ENCODE results near the gene PISD.

The PISD gene

DNA sequence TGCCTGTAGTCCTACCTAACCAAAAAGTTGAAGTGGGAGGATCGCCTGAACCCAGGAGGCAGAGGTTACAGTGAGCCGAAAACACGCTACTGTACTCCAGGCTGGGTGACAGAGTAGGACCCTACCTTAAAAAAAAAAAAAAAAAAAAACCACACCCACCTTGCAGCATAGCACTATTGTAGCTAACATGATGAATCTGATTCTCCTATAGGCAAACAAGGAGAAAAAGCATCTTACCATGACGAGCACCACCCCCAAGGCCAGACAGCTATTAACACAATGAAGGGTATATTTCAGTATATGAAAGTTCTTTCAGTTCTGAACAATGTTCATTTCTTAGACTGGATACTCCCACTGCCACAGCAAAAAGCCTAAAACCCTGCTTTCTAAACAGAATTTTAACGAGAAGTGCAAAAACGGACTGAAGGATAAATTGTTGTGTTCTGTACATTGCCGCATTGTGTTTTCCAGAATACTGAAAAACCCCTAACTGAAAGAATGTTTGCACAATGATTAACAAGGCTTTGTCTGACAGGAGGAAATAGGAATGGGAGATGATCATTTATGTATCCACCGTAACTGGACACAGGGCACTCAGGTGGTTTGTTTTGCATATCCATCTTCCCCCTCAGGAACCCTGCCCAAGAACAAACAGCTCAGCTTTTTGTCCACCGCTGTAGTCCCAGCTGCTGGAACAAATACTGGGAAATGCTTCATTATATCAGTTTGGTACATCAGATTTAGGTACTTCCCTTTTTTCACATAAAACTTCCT, 8.9 kb downstream of the PISD start:
- no peak for DNase-seq

DNA sequence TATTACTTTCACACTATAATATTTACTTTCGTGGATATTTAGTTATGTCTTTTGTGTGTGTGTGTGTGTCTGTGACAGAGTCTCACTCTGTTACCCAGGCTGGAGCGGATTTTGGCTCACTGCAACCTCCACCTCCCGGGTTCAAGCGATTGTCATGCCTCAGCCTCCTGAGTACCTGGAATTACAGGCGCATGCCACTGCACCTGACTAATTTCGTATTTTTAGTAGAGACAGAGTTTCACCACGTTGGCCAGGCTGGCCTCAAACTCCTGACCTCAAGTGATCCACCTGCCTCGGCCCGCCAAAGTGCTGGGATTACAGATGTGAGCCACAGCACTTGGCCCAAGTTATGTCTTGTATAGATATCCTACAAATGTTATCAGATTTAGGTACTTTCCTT, 9.9 kb downstream of the PISD start:
- no peak for DNase-seq

DNA sequence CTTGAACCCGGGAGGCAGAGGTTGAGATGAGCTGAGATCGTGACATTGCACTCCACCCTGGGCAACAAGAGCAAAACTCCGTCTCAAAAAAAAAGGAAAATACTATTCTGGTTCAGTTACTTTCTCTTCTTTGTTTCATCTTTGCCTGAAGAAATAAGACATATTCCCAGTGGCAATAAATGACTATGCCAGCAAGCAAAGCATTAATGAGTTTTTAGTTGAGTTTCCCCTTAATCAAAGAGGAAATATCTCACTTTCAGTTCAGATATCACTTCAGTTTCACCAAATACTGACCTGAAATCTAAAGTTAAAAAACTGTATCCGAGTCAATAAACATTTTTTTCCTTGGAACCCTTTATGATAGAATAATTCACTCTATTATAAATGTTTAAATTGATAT, 10.4 kb downstream of the PISD start:
- DNase-seq: no peak

DNA sequence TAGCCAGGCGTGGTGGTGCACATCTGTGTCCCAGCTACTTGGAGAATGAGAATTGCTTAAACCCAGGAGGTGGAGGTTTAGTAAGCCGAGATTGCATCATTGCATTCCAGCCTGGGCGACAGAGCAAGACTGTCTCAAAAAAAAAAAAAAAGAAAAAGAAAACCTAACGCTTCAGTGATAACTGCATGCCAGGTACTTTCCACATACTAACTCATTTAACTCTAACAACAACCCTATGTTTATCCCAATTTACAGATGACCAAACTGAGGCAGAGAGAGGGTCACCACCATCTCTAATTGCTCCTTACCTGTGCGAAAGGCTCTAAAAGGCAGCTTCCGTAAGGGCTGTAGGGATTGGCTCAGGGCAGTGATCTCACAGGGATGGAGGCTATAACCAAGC, 11.6 kb downstream of the PISD start:
- no peak for DNase-seq

DNA sequence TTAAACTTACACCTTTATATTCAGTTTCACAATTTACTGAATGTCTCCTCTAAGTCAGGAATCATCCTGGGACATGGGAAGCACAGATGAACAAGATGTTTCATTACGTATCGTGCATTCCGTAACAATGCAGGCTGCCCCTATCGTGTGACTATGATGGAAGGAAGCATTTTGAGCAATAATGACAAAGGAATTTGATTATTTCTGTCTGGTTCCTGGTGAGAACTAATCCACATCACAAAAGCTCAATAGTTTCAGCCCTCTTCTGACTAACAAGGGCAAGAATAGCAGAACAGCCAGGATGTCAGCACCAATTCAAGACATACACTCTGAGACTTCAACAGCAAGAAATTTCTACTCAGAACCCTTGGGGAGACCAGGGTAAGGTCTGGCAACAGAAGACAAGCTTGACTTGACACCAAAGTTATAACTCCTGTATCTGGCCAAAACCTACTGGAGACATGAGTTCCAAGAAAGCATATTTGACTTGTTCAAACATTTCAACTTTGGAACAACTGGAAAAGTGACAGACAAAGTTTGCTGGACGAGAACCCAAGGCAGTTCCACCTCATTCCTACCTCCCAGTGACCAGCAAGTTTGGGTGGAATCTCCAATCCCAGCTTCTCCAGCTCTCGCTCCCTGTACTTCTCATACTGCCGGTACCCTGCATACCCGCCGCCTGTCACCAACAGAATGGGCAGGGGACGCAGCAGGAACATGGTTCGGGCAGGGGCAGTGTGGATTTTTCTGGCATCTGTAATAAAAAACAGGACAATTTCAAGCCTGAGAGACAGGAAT, 14.3 kb downstream of the PISD start:
- no peak for DNase-seq

DNA sequence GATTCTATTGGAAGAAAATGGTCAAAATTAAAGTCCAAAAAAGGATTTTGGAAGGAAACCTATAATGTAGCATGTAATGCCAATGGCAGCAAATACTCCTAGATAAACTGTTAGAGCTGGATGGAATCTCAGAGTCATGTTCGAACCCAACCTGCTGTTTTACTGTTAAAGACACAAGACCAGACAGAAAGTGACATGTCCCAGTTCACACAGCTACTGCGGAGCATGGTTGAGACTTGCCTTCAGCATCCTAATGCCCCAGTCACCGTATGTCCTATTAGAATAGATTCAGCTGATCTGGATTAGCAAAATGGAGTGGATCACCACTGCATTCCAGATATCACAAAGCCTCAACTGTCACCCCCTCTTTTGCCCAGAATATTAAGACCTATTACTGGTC, 14.9 kb downstream of the PISD start:
- DNase-seq: no peak

DNA sequence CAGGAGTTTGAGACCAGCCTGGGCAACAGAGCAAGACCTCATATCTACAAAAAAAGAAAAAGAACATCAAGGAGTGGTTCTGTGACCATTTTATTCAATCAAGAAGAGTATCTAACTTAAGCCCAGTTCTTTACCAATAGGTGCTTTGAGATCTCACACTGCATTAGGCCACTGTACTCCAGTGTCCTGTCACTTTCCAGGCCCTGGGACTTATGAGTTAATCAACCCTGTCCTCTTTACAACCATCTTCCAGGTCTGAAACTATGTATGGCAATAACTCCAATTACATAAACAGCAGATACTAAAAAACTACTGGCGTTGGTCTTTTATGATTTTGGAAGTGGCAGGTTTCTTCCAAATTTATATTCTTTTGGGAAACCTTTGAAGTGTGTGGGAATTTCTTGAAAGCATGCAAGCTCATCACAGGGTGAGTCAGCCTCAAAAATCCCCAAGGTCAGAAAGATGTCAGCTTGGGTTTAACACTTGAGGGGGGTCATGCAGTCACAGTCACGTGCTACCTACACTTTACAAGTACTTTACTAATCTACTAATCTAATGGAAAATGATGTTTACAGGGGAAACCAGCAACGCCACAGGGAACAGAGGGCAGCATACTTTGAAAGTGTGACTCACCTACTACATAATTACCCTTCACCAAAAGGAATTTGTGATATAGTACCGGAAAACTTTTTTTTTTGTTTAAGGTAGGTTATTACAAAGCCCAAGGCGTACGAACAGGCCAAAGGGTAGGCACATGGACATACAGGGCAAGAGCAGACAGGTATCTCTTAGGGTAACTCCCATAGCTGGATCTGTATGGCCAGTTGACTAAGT, 15.6 kb downstream of the PISD start:
- no peak for DNase-seq

DNA sequence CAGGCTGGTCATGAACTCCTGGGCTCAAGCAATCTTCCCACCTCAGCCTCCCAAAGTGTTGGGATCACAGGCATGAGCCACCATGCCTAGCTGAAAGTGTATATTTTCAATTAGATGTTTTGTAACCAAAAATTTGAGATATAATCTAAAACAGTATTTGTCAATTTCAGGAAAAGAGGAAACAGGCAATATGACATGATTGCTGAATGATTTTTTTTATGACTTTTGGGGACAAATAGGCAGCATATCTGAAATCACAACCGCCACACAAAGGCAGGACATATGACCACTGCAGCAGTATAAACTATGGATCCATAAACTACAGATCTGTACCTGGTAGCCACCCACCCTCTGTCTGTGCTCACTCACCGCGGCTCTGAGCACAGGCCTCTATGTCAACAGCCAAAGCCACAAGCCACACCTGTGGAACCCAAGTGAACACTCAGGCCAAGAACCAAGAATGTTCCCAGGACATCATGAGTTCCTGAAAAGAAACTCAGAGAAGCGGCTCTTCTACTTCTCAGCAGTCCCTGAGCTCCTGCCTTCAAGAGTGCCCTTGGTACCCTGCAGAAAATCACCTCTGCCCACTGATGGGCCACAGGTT, 22.5 kb downstream of the PISD start:
- DNase-seq: no peak

DNA sequence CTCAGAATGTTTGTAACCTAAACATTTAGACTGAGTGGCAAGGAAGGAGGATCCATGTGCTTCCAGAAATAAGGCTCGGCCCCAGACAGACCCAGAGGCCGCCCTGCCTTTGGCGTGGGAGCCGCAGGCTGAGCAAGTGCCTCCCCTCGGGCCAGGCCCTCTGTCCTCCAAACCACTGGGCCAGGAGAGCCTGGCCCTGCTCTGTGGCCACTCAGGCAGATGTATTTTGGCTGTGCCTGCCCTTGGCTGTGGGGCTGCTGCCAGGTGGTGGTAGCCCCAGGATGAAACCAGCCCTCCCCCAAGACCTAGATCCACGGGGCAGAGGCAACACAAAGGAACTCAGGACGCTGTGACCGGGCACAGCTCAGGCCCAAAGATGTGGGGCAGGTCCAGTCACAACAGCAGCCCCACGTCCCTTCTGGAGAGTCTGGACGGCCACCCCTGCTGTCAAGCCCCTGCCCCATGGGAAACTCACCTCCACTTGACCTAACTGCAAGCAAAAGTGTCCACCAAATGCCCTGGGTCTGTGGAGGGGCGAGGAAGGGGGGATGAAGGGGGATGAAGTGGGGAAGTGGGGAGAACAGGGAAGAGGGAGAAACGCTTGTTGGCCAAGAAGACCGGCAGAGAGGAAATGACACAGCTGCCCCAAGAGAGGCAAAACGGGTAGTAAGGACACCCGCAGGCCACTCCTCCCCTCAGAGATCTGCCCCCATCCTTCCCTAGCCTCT, 24.0 kb downstream of the PISD start:
- DNase-seq: peak in 6 of 56 donors; percentile 18 to 36 (median 22)

DNA sequence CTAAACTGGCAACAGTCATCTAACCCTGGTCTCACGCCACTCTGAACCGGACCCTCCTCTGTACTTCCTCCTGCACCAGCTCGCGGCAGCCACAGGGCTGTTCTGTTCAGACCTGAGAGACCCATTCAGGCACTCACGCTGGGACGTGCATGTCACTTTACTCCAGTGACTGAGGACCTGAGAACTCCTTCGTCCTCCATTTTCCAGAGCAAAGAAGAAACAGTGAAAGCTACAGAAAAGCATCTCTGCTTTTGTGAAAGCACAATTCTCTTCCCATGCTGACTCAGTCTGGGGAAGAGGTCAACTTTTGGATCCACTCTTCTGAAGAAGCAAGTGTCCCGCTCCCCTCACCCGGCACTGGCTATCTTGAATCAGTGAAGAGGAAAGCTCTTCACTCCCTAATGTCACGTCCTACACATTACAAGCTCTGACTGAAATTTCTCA, 24.5 kb downstream of the PISD start:
- DNase-seq: peak in 2 of 56 donors; percentile 20 to 27

DNA sequence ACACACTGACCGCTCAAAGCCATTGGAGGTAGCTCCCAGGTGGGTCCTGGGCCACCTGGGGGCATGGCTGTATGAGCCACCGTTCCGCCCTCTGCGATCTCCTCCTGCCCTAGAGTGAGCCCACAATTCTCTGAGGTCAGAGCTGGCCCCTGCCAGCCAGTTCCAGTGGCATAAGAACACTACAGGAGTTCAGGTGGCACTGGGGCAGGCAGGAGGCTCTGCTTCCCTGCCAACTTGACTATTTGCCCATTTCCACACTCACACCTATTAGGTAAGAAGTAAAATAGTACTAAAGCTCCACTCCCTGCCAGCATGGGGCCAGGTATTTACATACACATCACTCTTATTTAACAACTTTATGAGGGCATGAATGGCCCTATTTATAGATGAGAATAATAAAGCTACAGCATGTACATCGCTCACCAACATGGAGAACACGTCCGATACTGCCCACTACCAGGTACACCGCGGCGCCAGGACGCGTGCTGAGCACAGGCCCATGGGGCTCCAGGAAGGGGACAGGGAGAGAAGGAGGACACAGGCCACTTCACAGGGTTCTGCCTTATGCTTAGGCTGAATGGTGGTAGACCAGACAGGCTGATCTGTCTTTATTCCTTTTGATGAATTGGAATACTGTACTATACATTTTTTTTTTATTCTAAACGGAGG, 26.2 kb downstream of the PISD start:
- DNase-seq: no peak

DNA sequence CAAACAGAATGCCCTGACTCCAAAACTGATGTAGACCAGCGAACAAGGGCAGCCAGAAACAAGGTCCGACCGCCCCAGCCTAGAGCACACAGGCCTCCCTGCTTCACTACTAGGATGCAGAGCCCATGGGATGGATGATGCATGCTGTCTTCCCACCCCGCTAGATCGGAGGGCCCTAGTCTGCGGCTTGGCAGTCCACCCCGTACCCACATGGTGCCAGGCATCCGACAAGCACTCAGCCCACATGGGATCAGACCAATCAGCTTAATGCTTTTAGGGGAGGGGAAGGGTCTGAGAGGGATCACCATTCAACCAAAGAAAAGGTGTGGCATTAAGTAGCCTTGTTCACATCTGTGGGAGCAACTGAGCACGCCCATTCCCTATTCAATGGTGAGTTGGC, 30.6 kb downstream of the PISD start:
- DNase-seq: peak in 2 of 56 donors; percentile 31 to 36

DNA sequence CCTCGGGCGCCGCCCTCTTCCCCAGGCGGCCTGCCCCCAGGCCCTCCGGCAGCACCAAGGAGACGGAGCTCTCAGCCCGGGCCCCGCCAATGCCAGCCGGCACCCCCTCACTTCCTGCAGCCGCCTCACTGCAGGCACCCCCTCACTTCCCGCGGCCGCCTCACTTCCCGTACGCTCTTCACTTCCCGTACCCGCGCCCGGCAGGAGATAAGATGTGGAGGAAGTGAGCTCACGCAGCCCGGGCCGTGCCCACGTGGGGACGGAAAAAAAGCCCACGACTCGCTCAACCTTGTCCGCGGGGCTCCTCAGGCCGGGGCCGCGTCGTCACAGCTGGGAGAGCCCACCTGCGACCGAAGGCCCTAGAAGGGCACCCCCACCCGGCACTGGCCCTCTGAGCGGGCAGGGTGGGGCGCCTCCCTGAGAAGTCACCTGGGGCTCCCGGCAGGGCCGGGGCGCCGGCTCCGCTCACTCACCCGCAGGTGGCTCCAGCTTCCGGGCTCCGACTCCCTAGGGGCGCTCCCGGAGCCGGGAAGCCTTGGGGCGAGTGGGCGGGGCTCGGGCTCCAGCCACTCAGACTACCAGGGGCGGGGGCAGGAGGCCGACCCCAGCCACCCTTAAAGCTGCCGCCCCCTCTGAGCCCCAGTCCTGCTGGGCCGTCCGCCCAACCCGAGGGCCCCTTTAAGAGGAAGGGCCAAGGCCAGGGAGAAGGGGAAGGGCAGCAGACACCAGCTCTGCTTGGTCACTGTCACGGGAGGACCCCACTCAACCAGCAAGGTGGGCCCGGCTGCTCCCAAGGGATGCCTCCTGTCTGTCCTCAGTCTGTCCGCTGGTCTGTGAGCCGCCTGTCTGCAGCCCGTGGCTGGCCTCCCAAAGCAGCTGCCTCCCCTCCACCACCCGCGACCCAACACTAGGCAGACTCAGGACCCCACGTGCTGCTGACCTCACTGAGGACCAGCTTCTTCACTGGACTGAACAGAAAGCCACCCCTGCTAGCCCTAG, 31.4 kb downstream of the PISD start:
- DNase-seq: peak in 51 of 56 donors; percentile 25 to 89 (median 71)

DNA sequence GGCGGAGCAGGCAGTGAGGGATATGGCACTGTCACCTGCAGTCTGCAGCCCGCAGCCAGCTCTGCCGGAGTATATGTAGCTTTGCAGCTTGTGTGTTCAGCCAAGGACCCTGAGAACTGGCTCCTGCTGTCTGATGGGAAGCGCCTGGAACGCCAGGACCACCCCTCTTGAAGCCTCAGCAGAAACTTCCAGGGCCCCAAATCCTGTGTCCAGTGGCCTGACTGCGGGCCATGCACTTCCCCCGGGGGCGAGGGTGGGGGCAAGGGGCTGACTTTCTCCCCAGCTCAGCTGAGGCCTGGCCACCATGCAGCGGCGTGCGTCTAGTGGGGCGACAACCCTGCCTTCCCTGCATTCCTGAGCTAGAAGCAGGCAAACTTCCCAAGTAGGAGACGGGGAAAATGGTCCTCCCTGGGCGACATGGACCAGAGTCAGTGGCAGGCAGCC, 32.3 kb downstream of the PISD start:
- no peak for DNase-seq

DNA sequence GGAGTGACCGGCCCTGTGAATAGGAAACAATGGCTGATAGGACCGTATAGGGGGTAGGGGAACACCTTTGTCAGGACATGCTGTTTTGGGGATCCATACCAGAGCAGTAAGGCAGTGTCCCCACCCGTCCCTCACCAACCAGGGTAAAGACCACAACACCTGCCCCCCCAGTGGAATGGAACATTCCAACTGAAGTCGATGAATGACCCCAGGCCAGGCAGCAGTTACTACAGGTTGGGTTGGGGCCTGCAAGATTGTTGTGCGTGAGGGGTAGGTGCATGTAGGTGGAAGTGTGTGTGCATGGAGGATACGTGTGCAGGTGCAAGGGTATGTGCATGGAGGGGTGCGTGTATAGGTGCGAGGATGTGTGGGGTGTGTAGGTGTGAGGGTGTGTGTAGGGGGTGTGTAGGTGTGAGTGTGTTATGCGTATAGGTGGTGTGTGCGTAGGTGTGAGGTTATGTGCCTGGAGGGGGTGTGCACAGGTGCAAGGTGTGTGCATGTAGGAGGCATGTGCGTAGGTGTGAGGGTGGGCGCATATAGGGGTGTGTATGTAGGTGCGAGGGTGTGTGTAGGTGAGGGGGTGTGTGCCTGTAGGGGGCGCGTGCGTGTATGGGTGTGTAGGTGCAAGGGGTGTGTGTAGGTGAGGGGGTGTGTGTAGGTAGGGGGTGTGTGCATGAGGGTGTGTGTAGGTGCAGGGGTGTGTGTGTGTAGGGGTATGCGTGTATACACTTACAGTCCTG, 32.9 kb downstream of the PISD start:
- DNase-seq: no peak

DNA sequence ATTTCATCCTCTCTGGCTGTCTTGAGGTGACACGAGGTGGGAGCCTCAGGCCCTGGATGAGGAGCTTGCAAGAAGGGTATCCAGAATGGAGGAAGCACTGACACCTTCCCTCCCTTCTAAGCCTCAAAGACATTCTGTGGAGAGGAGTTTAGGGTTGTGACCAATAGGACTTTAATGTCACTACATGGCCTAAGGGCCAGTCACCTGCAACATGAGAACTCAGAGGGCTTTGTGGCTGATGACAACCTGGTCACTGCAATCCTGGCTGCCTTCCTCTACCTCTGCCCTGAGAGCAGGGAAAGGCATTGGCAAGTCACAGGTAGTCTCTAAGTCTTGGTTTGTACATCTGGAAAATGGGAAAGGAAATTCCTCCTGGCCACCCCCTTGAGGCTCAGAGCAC, 33.7 kb downstream of the PISD start:
- DNase-seq: no peak

DNA sequence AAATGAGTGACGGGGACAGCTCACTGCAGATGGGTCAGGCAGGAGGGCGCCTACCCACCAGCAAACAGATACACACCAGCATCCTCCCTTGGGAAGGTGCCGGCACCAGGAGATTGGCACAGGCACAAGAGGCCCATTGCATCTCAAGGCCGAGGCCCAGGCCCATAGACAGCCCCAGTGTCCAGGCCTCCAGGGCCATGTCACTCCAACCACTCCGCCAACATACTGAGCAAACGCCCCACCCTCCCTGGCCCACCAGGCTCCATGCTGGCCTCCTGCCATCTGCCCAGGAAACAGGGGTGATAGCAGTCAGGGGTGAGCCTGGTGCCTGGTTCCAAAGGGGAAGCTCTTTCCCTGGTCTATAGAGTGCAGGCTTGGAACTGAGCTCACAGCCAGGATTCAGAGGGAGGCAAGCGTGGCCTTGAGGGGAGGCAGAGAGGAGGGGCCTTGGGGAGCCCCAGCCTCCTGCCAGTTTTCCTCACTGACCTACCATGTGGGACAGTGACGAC, 34.7 kb downstream of the PISD start:
- DNase-seq: no peak

Data from amygdala (tissue), 56 donors.